Left lobe of liver (tissue), 2 donors: ENCODE measurements around the gene ICE2. TPM values are rescaled to one million over a fixed set of nuclear protein-coding genes. Genes with fewer than 3 reads are reported as not detected.
A peak's percentile ranks its signal among the peaks of the same experiment; 100 is the strongest.

ENCODE experiments used
- ATAC-seq: fragments of 200-7000 bp; cut with Tn5 transposase; one replicate; pipeline ENCODE4 v1.9.1; 2020; ENCODE audit warnings: mild to moderate bottlenecking, moderate library complexity
- DNase-seq: peaks from one replicate; pipeline ENCODE4 v3.0.0-alpha.2; 2020; ENCODE audit warnings: low spot score
- total RNA-seq: library from RNA; stranded (reverse); gene quantifications from one replicate; pipeline ENCODE4 v1.2.1, GENCODE V29; 2021
- donor health status: DM: no; HTN: no; CAD: no; lungs with moderate emphysema.
- donor health status: DM: no; HTN: yes; CAD: no.

ICE2 gene
- total RNA-seq, 1 donor from 2014 or later: 18.1 TPM

- DNase-seq (no peak), ATAC-seq (no peak)
Measured at GRCh38 chr15:60457985-60458384, 21.0 kb downstream of the ICE2 start.

GRCh38 chr15:60454824-60455223 is 24.1 kb downstream of the ICE2 start:
- DNase-seq (no peak), ATAC-seq (no peak)

- ATAC-seq (peak; percentile 84), DNase-seq (no peak)
Measured at GRCh38 chr15:60448668-60449360, 30.1 kb downstream of the ICE2 start.

- no peak for DNase-seq
- peak; percentile 51 for ATAC-seq
Measured at GRCh38 chr15:60444289-60444912, 34.5 kb downstream of the ICE2 start.

- ATAC-seq (no peak), DNase-seq (no peak)
Measured at GRCh38 chr15:60442763-60443162, 36.2 kb downstream of the ICE2 start.

GRCh38 chr15:60442031-60442650 is 36.8 kb downstream of the ICE2 start:
- ATAC-seq (no peak), DNase-seq (no peak)

GRCh38 chr15:60441331-60441730 is 37.6 kb downstream of the ICE2 start:
- no peak for DNase-seq
- no peak for ATAC-seq

GRCh38 chr15:60438646-60439045 is 40.3 kb downstream of the ICE2 start:
- ATAC-seq: no peak
- DNase-seq: no peak

GRCh38 chr15:60428935-60429334 is 50.0 kb downstream of the ICE2 start:
- DNase-seq (no peak), ATAC-seq (no peak)

- ATAC-seq (no peak), DNase-seq (no peak)
Measured at GRCh38 chr15:60426870-60427508, 52.0 kb downstream of the ICE2 start.

- no peak for ATAC-seq
- no peak for DNase-seq
Measured at GRCh38 chr15:60425461-60425860, 53.5 kb downstream of the ICE2 start.

- DNase-seq: no peak
- ATAC-seq: no peak
Measured at GRCh38 chr15:60424006-60424405, 54.9 kb downstream of the ICE2 start.

- ATAC-seq: no peak
- DNase-seq: no peak
Measured at GRCh38 chr15:60423537-60423936, 55.4 kb downstream of the ICE2 start.

GRCh38 chr15:60421544-60421943 is 57.4 kb downstream of the ICE2 start:
- DNase-seq: no peak

GRCh38 chr15:60420203-60420716 is 58.7 kb downstream of the ICE2 start:
- ATAC-seq (peak; percentile 72), DNase-seq (no peak)

More at GRCh38 chr15:60421544-60421943, 57.4 kb downstream of the ICE2 start:
- no peak for ATAC-seq

- DNase-seq (no peak), ATAC-seq (no peak)
Measured at GRCh38 chr15:60419753-60420152, 59.2 kb downstream of the ICE2 start.

GRCh38 chr15:60418096-60418495 is 60.8 kb downstream of the ICE2 start:
- no peak for DNase-seq
- ATAC-seq: no peak

GRCh38 chr15:60417112-60417511 is 61.8 kb downstream of the ICE2 start:
- ATAC-seq (no peak), DNase-seq (no peak)

- no peak for DNase-seq
- ATAC-seq: no peak
Measured at GRCh38 chr15:60416484-60416883, 62.5 kb downstream of the ICE2 start.

GRCh38 chr15:60414016-60414682 is 64.8 kb downstream of the ICE2 start:
- DNase-seq (no peak), ATAC-seq (no peak)

- DNase-seq (no peak), ATAC-seq (no peak)
Measured at GRCh38 chr15:60413231-60413824, 65.6 kb downstream of the ICE2 start.
